ENCODE data around the gene FTHL17.

Gene FTHL17

GRCh38 chrX:31061091-31061490 lies 10.8 kb downstream of the FTHL17 start:
- no peaks in the 10 kb centered on the region for H3K4me1 ChIP-seq (ENCODE audit: control insufficient read depth, insufficient read depth, low read depth, low read length)
- H3K36me3 ChIP-seq (ENCODE audit: control insufficient read depth in 1 of 2, insufficient read depth in 2 of 2, low read depth in 1 of 2, low read length in 2 of 2) = no peaks in the 10 kb centered on the region
- 90% methylated on average over 1 of the region's 3 CpGs for WGBS
- H3K4me3 ChIP-seq (ENCODE audit: insufficient read depth in 1 of 2, low read depth in 1 of 2, low read length in 2 of 2) = no peak overlapping the region
- no peak overlapping the region for H2AFZ ChIP-seq (ENCODE audit: low read depth, low read length)
- H2AK5ac ChIP-seq (ENCODE audit: low read length, severe bottlenecking) = no peak overlapping the region
- no peak overlapping the region for H4K8ac ChIP-seq (ENCODE audit: low read length)
- no peaks in the 10 kb centered on the region for H3K79me1 ChIP-seq (replicated peaks; ENCODE audit: low read length, poor library complexity, severe bottlenecking)
- H2BK15ac ChIP-seq (ENCODE audit: low read depth, poor library complexity, severe bottlenecking) = no peak overlapping the region
- H3K27ac ChIP-seq (ENCODE audit: low read length, poor library complexity, severe bottlenecking) = no peak overlapping the region
- no peak overlapping the region for H3K14ac ChIP-seq (ENCODE audit: low read length in 2 of 2)
- H2BK120ac ChIP-seq (ENCODE audit: low read depth, low read length) = no peak overlapping the region
- H3K9ac ChIP-seq (ENCODE audit: low read length) = no peak overlapping the region
- H2BK5ac ChIP-seq (ENCODE audit: low read depth, low read length, poor library complexity, severe bottlenecking) = no peak overlapping the region
- H2BK12ac ChIP-seq (ENCODE audit: low read length in 2 of 2) = no peak overlapping the region
- no peak overlapping the region for H3K23ac ChIP-seq (ENCODE audit: low read length in 2 of 2)
- H3K9me3 ChIP-seq (ENCODE audit: control insufficient read depth, low read length) = no peaks in the 10 kb centered on the region
- no peak overlapping the region for H3K4me2 ChIP-seq (ENCODE audit: low read length, poor library complexity, severe bottlenecking)
- no peak overlapping the region for H3K4ac ChIP-seq (ENCODE audit: low read depth in 1 of 2, low read length in 2 of 2)
- DNase-seq = no peak
- H4K91ac ChIP-seq (ENCODE audit: low read length) = no peak overlapping the region
- H3K18ac ChIP-seq (ENCODE audit: low read depth in 1 of 2, low read length in 2 of 2) = no peak overlapping the region
- H3K27me3 ChIP-seq (ENCODE audit: control insufficient read depth in 1 of 2, insufficient read depth in 1 of 2, low read length in 2 of 2) = no peaks in the 10 kb centered on the region

- 87% methylated on average over 4 of the region's 4 CpGs for WGBS
- no peak overlapping the region for H2BK15ac ChIP-seq (ENCODE audit: low read depth, poor library complexity, severe bottlenecking)
- no peak for DNase-seq
Measured at GRCh38 chrX:31060016-31060415, 11.8 kb downstream of the FTHL17 start.

GRCh38 chrX:31058284-31058683 lies 13.6 kb downstream of the FTHL17 start:
- 82% methylated on average over 7 of the region's 7 CpGs for WGBS
- Histone ChIP-seq H3K18ac (ENCODE audit: low read depth in 1 of 2, low read length in 2 of 2) (no peak overlapping the region), H3K4me3 (ENCODE audit: insufficient read depth in 1 of 2, low read depth in 1 of 2, low read length in 2 of 2) (no peak overlapping the region), H2AK5ac (ENCODE audit: low read length, severe bottlenecking) (no peak overlapping the region), H3K9ac (ENCODE audit: low read length) (no peak overlapping the region), H4K8ac (ENCODE audit: low read length) (no peak overlapping the region), H3K36me3 (ENCODE audit: control insufficient read depth in 1 of 2, insufficient read depth in 2 of 2, low read depth in 1 of 2, low read length in 2 of 2) (no peaks in the 10 kb centered on the region), H2BK12ac (ENCODE audit: low read length in 2 of 2) (no peak overlapping the region), H2BK5ac (ENCODE audit: low read depth, low read length, poor library complexity, severe bottlenecking) (no peak overlapping the region), H3K14ac (ENCODE audit: low read length in 2 of 2) (no peak overlapping the region), H3K27ac (ENCODE audit: low read length, poor library complexity, severe bottlenecking) (no peak overlapping the region), H3K79me1 (replicated peaks; ENCODE audit: low read length, poor library complexity, severe bottlenecking) (no peaks in the 10 kb centered on the region), H4K91ac (ENCODE audit: low read length) (no peak overlapping the region), H3K9me3 (ENCODE audit: control insufficient read depth, low read length) (no peaks in the 10 kb centered on the region), H3K4ac (ENCODE audit: low read depth in 1 of 2, low read length in 2 of 2) (no peak overlapping the region), H3K23ac (ENCODE audit: low read length in 2 of 2) (no peak overlapping the region), H3K27me3 (ENCODE audit: control insufficient read depth in 1 of 2, insufficient read depth in 1 of 2, low read length in 2 of 2) (no peaks in the 10 kb centered on the region), H3K4me2 (ENCODE audit: low read length, poor library complexity, severe bottlenecking) (no peak overlapping the region), H2BK120ac (ENCODE audit: low read depth, low read length) (no peak overlapping the region), H3K4me1 (ENCODE audit: control insufficient read depth, insufficient read depth, low read depth, low read length) (no peaks in the 10 kb centered on the region), H2AFZ (ENCODE audit: low read depth, low read length) (no peak overlapping the region), H2BK15ac (ENCODE audit: low read depth, poor library complexity, severe bottlenecking) (no peak overlapping the region)
- DNase-seq = no peak

More at GRCh38 chrX:31060016-31060415, 11.8 kb downstream of the FTHL17 start:
- Histone ChIP-seq H4K8ac (ENCODE audit: low read length) (no peak overlapping the region), H3K27ac (ENCODE audit: low read length, poor library complexity, severe bottlenecking) (no peak overlapping the region), H3K18ac (ENCODE audit: low read depth in 1 of 2, low read length in 2 of 2) (no peak overlapping the region), H2BK5ac (ENCODE audit: low read depth, low read length, poor library complexity, severe bottlenecking) (no peak overlapping the region), H4K91ac (ENCODE audit: low read length) (no peak overlapping the region), H2BK120ac (ENCODE audit: low read depth, low read length) (no peak overlapping the region), H3K9ac (ENCODE audit: low read length) (no peak overlapping the region), H2AFZ (ENCODE audit: low read depth, low read length) (no peak overlapping the region), H3K79me1 (replicated peaks; ENCODE audit: low read length, poor library complexity, severe bottlenecking) (no peaks in the 10 kb centered on the region), H3K36me3 (ENCODE audit: control insufficient read depth in 1 of 2, insufficient read depth in 2 of 2, low read depth in 1 of 2, low read length in 2 of 2) (no peaks in the 10 kb centered on the region), H3K4me2 (ENCODE audit: low read length, poor library complexity, severe bottlenecking) (no peak overlapping the region), H2BK12ac (ENCODE audit: low read length in 2 of 2) (no peak overlapping the region), H3K4me1 (ENCODE audit: control insufficient read depth, insufficient read depth, low read depth, low read length) (no peaks in the 10 kb centered on the region), H3K14ac (ENCODE audit: low read length in 2 of 2) (no peak overlapping the region), H3K27me3 (ENCODE audit: control insufficient read depth in 1 of 2, insufficient read depth in 1 of 2, low read length in 2 of 2) (no peaks in the 10 kb centered on the region), H3K9me3 (ENCODE audit: control insufficient read depth, low read length) (no peaks in the 10 kb centered on the region), H2AK5ac (ENCODE audit: low read length, severe bottlenecking) (no peak overlapping the region), H3K4me3 (ENCODE audit: insufficient read depth in 1 of 2, low read depth in 1 of 2, low read length in 2 of 2) (no peak overlapping the region), H3K4ac (ENCODE audit: low read depth in 1 of 2, low read length in 2 of 2) (no peak overlapping the region), H3K23ac (ENCODE audit: low read length in 2 of 2) (no peak overlapping the region)

GRCh38 chrX:31057691-31058090 lies 14.2 kb downstream of the FTHL17 start:
- no peak overlapping the region for H3K4me2 ChIP-seq (ENCODE audit: low read length, poor library complexity, severe bottlenecking)
- H2BK5ac ChIP-seq (ENCODE audit: low read depth, low read length, poor library complexity, severe bottlenecking) = no peak overlapping the region
- H3K14ac ChIP-seq (ENCODE audit: low read length in 2 of 2) = no peak overlapping the region
- no peak overlapping the region for H4K91ac ChIP-seq (ENCODE audit: low read length)
- no peak overlapping the region for H3K9ac ChIP-seq (ENCODE audit: low read length)
- H3K27me3 ChIP-seq (ENCODE audit: control insufficient read depth in 1 of 2, insufficient read depth in 1 of 2, low read length in 2 of 2) = no peaks in the 10 kb centered on the region
- DNase-seq = no peak
- no peak overlapping the region for H3K23ac ChIP-seq (ENCODE audit: low read length in 2 of 2)
- H3K36me3 ChIP-seq (ENCODE audit: control insufficient read depth in 1 of 2, insufficient read depth in 2 of 2, low read depth in 1 of 2, low read length in 2 of 2) = no peaks in the 10 kb centered on the region
- H2AK5ac ChIP-seq (ENCODE audit: low read length, severe bottlenecking) = no peak overlapping the region
- no peak overlapping the region for H4K8ac ChIP-seq (ENCODE audit: low read length)
- H2AFZ ChIP-seq (ENCODE audit: low read depth, low read length) = no peak overlapping the region
- H3K18ac ChIP-seq (ENCODE audit: low read depth in 1 of 2, low read length in 2 of 2) = no peak overlapping the region
- H2BK120ac ChIP-seq (ENCODE audit: low read depth, low read length) = no peak overlapping the region
- no peaks in the 10 kb centered on the region for H3K4me1 ChIP-seq (ENCODE audit: control insufficient read depth, insufficient read depth, low read depth, low read length)
- no peak overlapping the region for H3K4me3 ChIP-seq (ENCODE audit: insufficient read depth in 1 of 2, low read depth in 1 of 2, low read length in 2 of 2)
- no peak overlapping the region for H2BK12ac ChIP-seq (ENCODE audit: low read length in 2 of 2)
- H3K4ac ChIP-seq (ENCODE audit: low read depth in 1 of 2, low read length in 2 of 2) = no peak overlapping the region
- no peaks in the 10 kb centered on the region for H3K79me1 ChIP-seq (replicated peaks; ENCODE audit: low read length, poor library complexity, severe bottlenecking)
- no peak overlapping the region for H2BK15ac ChIP-seq (ENCODE audit: low read depth, poor library complexity, severe bottlenecking)
- no peaks in the 10 kb centered on the region for H3K9me3 ChIP-seq (ENCODE audit: control insufficient read depth, low read length)
- no peak overlapping the region for H3K27ac ChIP-seq (ENCODE audit: low read length, poor library complexity, severe bottlenecking)
- 24% methylated on average over 2 of the region's 4 CpGs for WGBS
